HG02852 (cell line): ENCODE measurements around the gene PRKD1.

Experiments used
- ATAC-seq: cut with Tn5 transposase; IDR thresholded peaks from one replicate; pipeline ENCODE4 v1.9.1; 2021; ENCODE audit warnings: mild to moderate bottlenecking, moderate library complexity; ENCODE audit not compliant: unreplicated experiment

Gene PRKD1

DNA sequence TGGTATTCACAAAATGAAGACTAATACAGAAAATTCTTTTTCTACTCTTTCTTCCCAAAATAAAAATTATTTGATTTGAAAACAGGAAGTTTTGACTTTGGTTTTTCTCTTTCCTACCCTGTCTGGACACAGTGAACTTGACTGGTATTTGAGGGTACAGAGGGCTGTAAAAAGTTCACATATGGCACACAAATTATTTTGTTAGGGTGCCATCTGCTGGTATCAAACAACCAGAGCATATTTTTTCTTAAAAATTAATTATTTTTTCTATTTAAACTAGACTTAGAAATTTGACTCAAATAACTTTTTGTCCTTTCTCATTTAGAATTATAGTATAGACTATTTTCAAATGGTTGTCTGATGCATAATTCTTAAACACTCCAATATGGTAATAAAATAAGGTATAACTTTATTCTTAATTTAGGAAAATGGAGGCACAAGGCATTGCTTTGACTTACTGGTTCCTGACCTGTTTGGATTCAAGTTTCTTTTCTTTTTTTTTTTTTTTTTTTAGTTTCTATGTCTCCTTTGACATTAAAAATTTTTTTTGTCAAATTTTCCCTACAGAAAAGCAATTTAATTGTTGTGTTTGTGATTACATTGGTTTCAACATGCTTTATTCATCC is 390.6 kb downstream of the PRKD1 start:
- no peak for ATAC-seq

DNA sequence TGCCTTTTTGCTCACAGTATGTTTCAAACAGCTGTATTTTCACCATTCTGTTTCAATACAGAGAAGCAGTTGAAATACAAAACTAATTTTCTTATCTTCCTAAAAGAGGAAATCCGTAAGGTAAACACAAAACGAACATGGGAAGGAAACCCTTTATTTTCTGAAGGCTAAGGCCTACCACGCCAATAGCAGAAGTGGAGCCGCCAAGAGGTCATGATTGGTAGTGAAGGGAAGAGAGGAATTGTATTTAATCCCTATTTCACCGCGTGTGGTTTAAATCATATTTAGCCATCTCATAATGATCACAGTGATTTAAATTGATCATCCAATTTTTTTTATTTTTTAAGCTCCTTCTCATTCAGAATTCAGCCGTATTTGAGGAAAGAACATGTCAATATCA is 398.2 kb downstream of the PRKD1 start:
- ATAC-seq: no peak

DNA sequence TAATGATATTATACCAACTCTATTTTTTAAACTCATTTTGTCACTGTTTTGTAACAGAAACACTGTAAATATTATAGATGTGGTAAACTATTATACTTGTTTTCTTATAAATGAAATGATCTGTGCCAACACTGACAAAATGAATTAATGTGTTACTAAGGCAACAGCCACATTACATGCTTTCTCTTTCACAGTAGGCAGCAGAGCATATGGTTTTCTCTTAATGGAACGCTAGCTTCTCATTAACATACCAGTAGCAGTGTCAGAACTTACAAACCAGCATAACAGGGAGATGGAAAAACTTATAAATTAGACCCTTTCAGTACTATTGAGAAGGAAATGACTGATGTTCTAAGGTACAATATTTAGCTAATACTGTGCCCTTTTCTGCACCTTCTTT is 398.8 kb downstream of the PRKD1 start:
- no peak for ATAC-seq

DNA sequence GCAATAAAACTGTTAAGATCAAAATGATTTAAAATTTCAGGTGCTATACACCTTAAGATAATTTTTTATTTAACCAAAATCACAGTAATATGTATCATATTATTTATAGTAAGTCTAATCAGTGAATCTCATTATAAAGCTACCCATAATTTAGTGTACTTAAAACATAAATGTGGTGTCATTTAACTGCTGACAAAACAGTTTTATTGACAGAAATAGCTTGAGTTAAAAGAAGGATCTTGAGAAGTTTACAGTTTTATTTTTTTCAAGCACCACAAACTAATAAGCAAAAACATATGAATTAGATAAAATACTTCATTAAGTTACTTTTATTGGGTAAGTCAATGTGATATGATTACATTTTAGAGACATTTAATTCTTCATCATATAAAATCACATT is 400.4 kb downstream of the PRKD1 start:
- ATAC-seq: no peak
